Activated CD4-positive, alpha-beta T cell treated with anti-CD3 and anti-CD28 coated beads, Interleukin-2, Interleukin-4, amounts not matched to agents 100 ng/mL and 50 ng/mL, durations not matched to agents 16 hours and 8 hours (primary cell): Measurements from ENCODE around the gene MYO1A.

ENCODE experiments used
- DNase-seq: peaks from one replicate; pipeline ENCODE4 v3.0.0-alpha.2; 2020; ENCODE audit warnings: low spot score

Gene MYO1A

GRCh38 chr12:57049890-57050289, at the start of gene MYO1A:
Gene MYO1A (minus strand): TSS chr12:57050129. CDS start chr12:57048323, 1,806 bp downstream.
- no peak for DNase-seq

GRCh38 chr12:57099047-57099714, 49.3 kb upstream of the MYO1A start:
- DNase-seq, result no peak

- DNase-seq, result no peak
Observed at GRCh38 chr12:57098546-57098945, 48.6 kb upstream of the MYO1A start.

- no peak for DNase-seq
Observed at GRCh38 chr12:57097554-57097835, 47.6 kb upstream of the MYO1A start.

- DNase-seq, result no peak
Observed at GRCh38 chr12:57096748-57097553, 47.0 kb upstream of the MYO1A start.

- DNase-seq, result no peak
Observed at GRCh38 chr12:57096099-57096572, 46.2 kb upstream of the MYO1A start.

GRCh38 chr12:57095440-57095839, 45.5 kb upstream of the MYO1A start:
- DNase-seq, result no peak

- DNase-seq, result no peak
Observed at GRCh38 chr12:57094208-57095160, 44.6 kb upstream of the MYO1A start.

- DNase-seq, result peak; percentile 65
Observed at GRCh38 chr12:57093415-57094207, 43.7 kb upstream of the MYO1A start.

GRCh38 chr12:57092876-57093414, 43.0 kb upstream of the MYO1A start:
- DNase-seq, result no peak

- DNase-seq, result no peak
Observed at GRCh38 chr12:57092529-57092862, 42.6 kb upstream of the MYO1A start.

GRCh38 chr12:57091638-57092528, 42.0 kb upstream of the MYO1A start:
- DNase-seq, result no peak

- DNase-seq, result no peak
Observed at GRCh38 chr12:57090924-57091637, 41.2 kb upstream of the MYO1A start.

GRCh38 chr12:57090490-57090889, 40.6 kb upstream of the MYO1A start:
- DNase-seq, result no peak

- peak; percentile 47 for DNase-seq
Observed at GRCh38 chr12:57089271-57090245, 39.6 kb upstream of the MYO1A start.

GRCh38 chr12:57088354-57089270, 38.7 kb upstream of the MYO1A start, which contains the start of gene NAB2:
Gene NAB2 (plus strand): TSS chr12:57089114. CDS start chr12:57089272, 158 bp downstream.
- DNase-seq, result peak; percentile 95

- DNase-seq, result peak; percentile 80
Observed at GRCh38 chr12:57087691-57088353, 37.9 kb upstream of the MYO1A start.
